UCSD-AML1 (cell line): ENCODE data around the gene FAM110A.
"Not testable (repeated sequence)": the region's sequence is repeated elsewhere in the genome, so short reads cannot be mapped to it uniquely, and the experiment has no call there.

ENCODE experiments used
- DNase-seq: peaks from one replicate; lab custom pipeline; 2025; ENCODE audit not compliant: unreplicated experiment; lab: John Stamatoyannopoulos, UW

FAM110A gene

GRCh38 chr20:870758-871157 is 37.2 kb downstream of the FAM110A start:
- no peak for DNase-seq

DNA sequence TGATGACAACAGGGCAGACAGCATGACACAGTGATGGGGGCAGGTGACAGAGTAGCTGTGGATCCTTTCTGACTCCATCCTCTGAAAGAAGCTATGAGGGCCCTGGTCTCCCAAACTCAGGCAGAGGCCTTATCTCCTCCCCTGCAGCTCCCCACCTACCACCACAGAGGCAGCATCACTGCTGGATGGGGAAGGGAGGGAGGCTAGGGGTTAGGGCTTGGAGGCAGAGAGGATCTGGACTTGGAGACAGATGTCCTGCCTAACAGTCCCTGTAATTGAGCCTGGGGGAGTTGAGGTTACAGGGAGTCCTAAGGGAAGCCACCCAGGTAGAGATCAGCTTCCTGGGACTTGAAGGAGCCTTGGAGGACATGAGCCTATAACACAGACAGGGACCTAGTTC is 37.9 kb downstream of the FAM110A start:
- no peak for DNase-seq

DNA sequence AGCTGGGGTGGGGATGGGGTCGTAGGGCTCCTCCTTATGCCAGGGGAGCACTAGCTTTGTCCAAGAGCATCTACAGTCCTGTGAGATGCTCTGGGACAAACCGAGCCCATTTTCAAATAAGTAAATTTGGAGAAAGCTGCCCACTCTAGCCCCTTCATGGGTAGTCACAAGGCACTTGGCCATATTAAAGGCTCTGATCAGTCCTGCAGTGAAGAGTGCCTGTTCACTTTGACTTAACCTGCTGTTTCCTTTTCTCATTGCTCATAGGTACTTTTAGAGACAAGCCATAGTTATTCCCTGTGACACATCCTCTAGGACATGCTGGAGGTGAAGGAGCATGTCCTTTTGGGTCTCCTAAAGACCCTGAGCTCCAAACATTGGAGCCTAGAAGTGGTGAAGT is 38.4 kb downstream of the FAM110A start:
- DNase-seq = no peak

GRCh38 chr20:872855-873520 is 39.5 kb downstream of the FAM110A start:
- DNase-seq = no peak

- no peak for DNase-seq
These were observed 40.5 kb downstream of the FAM110A start for GRCh38 chr20:873875-874607.

DNA sequence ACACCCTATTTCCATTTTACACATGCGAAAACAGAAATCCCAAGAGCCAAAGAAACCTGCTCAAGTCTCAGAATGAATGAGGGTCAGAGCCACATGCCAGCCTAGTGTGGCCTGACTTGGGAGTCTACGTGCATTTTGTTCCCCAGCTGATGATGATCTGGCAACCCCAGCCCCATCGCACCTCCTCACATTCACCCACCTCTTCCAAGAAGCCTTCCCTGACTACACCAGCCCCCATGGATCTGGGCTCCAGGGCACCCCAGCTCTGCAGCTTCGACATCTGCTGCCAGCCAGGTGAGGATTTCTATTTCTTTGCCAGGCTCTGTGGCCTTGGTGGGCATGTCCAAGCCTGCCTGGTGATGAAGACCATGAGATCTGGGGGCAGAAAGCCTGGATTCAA is 41.6 kb downstream of the FAM110A start:
- DNase-seq = no peak

- DNase-seq = no peak
These were observed 44.3 kb downstream of the FAM110A start for GRCh38 chr20:877814-878213.

- peak; percentile 26 for DNase-seq
These were observed 45.2 kb downstream of the FAM110A start for GRCh38 chr20:878511-879307.

- DNase-seq = no peak
These were observed 46.1 kb downstream of the FAM110A start for GRCh38 chr20:879626-880025.

DNA sequence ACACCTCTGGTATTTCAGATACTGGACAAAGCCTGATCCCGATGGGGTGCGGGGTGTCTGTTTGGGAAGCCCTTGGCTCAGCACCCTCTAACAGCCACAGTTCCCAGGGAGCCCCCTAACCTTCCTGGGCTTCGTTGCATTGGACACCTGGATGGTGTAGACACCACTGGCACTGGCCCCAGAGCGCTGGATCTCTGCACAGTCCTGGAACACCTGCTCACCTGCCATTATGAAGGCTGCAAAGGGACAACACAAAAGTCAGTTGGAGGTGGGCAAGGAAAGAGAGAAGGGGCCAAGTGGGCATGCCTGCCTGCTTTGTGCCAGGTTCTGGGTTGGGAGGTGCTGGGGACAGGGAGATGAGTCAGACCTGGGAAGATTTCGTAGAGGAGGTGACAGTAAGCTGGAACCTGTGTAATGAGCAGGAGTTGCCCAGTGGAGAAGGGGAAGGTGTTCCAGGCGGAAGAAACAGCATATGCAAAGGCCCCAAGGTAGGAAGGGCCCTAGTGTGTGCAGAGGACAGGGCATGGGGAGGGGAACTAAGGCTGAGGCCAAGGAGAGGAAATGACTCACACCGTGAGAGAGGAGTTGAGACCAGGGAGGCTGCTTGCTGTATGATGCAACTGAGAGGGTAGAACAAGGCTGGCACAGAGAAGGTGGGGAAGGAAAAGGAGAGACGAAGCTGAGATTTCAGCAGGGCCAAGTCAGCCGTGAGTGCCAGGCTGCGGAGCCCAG is 47.7 kb downstream of the FAM110A start:
- DNase-seq = peak; percentile 36

GRCh38 chr20:881783-882144 is 48.2 kb downstream of the FAM110A start:
- no peak for DNase-seq

- DNase-seq = peak; percentile 85
These were observed 51.8 kb downstream of the FAM110A start for GRCh38 chr20:884983-885952.

DNA sequence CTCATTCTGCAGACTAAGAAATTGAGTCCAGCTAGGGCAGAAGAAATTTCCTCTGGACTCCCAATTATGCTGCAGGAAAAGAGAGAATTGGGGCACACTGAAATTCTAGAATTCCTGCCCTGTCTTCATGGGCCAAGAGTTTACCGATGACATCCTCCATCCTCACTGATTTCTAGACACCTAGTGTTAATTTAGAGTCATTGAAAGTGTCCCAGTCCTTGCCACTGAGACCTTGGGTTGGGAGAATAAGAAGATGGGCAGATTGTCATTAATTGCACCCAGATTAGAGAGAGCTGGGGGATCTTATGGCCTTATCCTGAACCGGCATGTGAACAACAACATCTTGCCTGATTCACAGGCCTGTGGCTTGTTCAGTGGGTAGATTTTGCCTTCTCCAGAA is 53.6 kb downstream of the FAM110A start:
- no peak for DNase-seq

DNA sequence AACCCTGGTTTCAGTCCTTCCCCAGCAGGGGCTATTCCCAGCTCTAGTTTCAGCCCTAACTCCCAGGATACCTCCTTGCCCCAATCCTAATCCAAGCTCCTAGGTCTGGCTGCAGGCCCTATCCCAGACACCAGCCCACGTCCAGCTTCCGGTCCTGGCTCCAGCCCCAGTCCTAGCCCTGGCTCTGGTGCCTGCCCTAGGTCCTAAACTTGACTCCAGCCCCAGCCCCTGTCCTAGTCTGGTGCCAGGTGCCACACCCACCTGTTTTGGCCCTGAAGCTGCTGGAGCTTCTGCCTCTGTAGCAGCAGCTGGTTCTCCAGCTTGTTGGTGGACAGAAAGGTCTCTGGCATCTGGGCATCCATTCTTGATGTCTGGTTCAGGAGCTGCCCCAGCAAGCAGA is 54.5 kb downstream of the FAM110A start:
- DNase-seq = no peak

DNA sequence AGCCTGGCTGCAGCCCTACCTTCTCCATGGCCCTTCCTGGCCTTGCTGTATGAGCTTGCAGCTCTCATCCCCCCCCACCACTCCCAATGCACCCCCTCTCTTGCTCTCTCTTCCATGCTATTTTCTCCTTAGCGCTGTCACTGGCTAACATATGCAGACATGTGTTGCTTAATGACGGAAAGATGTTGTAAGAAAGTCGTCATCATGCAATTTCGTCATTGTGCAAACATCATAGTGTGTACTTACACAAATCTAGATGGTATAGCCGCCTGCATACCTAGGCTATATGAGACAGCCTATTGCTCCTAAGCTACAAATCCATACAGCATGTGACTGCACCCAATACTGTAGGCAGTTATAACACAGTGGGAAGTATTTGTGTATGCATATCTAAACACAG is 55.6 kb downstream of the FAM110A start:
- no peak for DNase-seq

GRCh38 chr20:889932-890463 is 56.5 kb downstream of the FAM110A start:
- no peak for DNase-seq

DNA sequence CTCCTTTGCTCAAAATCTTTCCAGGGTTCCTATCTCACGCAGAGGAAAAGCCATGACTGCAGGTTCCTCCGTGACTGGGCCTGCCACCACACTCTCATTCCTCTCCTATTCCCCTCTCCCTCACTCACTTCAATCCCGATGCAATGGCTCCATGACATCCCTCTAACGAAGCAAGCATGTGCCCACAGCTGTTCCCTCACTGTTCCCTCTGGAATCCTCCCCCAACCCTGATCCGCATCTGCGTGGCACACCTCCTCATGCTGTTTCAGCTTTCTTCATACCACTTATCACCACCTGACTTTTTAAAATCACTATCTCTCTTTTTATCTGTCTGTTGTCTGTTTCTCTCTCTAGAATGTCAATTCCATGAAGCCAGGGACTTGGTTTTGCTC is 57.1 kb downstream of the FAM110A start:
- DNase-seq = no peak

- no peak for DNase-seq
These were observed 57.7 kb downstream of the FAM110A start for GRCh38 chr20:891058-891705.

DNA sequence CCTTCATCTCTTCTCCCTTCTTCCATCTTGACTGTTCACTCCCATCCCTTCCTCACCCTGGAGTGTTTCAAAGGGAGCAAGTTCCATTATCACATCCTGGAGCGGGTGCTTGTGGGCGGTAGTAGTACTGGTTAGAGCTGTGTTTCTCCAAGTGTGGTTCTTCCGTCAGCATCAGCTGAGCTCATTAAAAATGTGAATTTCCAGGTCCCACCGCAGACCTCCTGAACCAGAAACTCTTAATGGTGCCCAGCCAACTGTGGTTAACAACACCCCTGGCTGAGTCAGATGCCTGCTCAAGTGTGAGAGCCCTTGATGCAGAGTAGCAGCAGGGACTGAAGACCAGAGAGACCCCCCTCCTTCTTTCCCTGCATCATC is 58.2 kb downstream of the FAM110A start:
- no peak for DNase-seq

GRCh38 chr20:892371-892770 is 58.9 kb downstream of the FAM110A start:
- DNase-seq = not testable (repeated sequence)
